ENCODE measurements around the gene DDX25.

DNA sequence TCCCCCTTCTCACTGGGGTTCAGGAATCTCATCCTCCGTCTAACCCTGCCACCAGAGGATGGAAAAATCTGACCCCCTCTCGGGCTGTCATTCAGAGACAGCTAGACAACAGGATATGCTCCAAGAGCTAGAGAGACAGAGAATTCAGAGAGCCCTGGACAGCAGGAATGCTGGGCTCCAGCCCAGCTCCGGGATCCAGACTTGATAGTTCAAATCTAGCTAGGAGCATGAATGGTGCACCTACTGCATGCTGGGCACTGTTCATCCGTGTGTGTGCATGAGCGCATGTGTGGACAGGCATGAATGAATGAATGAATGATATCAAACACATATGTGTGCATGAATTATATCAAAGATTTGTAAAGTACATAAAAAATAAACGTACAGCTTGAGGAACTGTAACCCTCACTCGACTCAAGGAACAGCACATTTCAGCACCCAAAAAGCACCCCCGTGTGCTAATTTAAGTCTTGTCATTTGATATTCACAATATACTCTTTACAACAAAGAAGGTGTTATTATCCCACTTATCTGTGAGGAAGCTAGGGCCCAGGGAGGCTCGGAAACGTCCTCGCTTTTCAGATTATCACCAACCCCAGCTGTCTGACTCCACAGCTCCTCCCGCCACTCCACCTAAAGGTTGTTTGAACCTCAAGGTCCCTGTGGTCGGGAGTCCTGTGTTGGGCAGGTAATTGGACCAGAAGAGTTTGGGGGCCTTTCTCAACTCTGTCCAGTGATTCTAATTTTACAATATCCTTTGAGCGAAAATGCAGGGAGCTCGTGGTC is 40.9 kb downstream of the DDX25 start:
- TF ChIP-seq POLR2AphosphoS5 (IDR thresholded peaks at IDR 0.05; ENCODE audit: low read length) (no peak), MEF2B (IDR thresholded peaks at IDR 0.05; ENCODE audit: partially characterized antibody, poor library complexity, severe bottlenecking) (no peak), MYC (IDR thresholded peaks at IDR 0.05; ENCODE audit: insufficient read depth, insufficient read length, insufficient replicate concordance, low read length, severe bottlenecking) (no peak), CHD2 (IDR thresholded peaks at IDR 0.05; ENCODE audit: borderline replicate concordance, low read depth, low read length) (no peak), SREBF2 (IDR thresholded peaks at IDR 0.05; ENCODE audit: low read length) (no peak), SIN3A (IDR thresholded peaks at IDR 0.05; ENCODE audit: low read depth, low read length) (no peak), EZH2 (IDR thresholded peaks at IDR 0.05; ENCODE audit: borderline replicate concordance, control insufficient read depth, low read depth, low read length) (no peak), EP300 (IDR thresholded peaks at IDR 0.05; ENCODE audit: borderline replicate concordance in 1 of 2, control insufficient read depth in 1 of 2, low read depth in 2 of 2, low read length in 2 of 2) (no peak), POLR2A (IDR thresholded peaks at IDR 0.05; ENCODE audit: low read depth, low read length) (no peak)
- TF ChIP-seq, protein P1, sequence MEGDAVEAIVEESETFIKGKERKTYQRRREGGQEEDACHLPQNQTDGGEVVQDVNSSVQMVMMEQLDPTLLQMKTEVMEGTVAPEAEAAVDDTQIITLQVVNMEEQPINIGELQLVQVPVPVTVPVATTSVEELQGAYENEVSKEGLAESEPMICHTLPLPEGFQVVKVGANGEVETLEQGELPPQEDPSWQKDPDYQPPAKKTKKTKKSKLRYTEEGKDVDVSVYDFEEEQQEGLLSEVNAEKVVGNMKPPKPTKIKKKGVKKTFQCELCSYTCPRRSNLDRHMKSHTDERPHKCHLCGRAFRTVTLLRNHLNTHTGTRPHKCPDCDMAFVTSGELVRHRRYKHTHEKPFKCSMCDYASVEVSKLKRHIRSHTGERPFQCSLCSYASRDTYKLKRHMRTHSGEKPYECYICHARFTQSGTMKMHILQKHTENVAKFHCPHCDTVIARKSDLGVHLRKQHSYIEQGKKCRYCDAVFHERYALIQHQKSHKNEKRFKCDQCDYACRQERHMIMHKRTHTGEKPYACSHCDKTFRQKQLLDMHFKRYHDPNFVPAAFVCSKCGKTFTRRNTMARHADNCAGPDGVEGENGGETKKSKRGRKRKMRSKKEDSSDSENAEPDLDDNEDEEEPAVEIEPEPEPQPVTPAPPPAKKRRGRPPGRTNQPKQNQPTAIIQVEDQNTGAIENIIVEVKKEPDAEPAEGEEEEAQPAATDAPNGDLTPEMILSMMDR (IDR thresholded peaks at IDR 0.05 in 2 of 3, conservative IDR thresholded peaks at IDR 0.05 in 1 of 3; ENCODE audit: control insufficient read depth in 2 of 3, extremely low read depth in 1 of 3, insufficient read depth in 1 of 3, low read depth in 3 of 3, low read length in 3 of 3) = no peak
- TF ChIP-seq, protein P2, sequence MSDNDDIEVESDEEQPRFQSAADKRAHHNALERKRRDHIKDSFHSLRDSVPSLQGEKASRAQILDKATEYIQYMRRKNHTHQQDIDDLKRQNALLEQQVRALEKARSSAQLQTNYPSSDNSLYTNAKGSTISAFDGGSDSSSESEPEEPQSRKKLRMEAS (IDR thresholded peaks at IDR 0.05; ENCODE audit: low read depth, low read length) = no peak

Measured in GM12878 (cell line).